Testis (tissue), 3 donors: ENCODE data around the gene GPX2. TPM values are rescaled to one million over a fixed set of nuclear protein-coding genes. Genes with fewer than 3 reads are reported as not detected.

Experiments used
- polyA plus RNA-seq: library from polyadenylated mRNA; stranded (reverse); fragments of 350-450 nt; fragmentation: Illumina TruSeq; extraction: RNeasy Lipid Tissue Mini Kit (QIAGEN cat#74804); gene quantifications from one replicate; pipeline ENCODE4 v1.2.3, GENCODE V29; 2014; ENCODE audit warnings: low read depth, low replicate concordance; ENCODE audit not compliant: insufficient read depth
- small RNA-seq, 2 donors: library from RNA; depleted of rRNA; stranded (forward); fragments of <200 nt; gene quantifications; one replicate each; pipeline ENCODE3, GENCODE V24; 2016
- total RNA-seq, 2 donors: library from RNA; depleted of rRNA; stranded (reverse); fragments of >200 nt; gene quantifications; one replicate each; pipeline ENCODE4 v1.2.3, GENCODE V29; 2016

Gene GPX2
- total and polyA plus RNA-seq, 3 donors from 2014 or later = 0.99 to 1.9 TPM; not detected in 1

Small RNAs within 50 kb of the gene (small RNA-seq; reads per million reads assigned to genes)
- gene RPPH1-2P = 0 reads per million in 2 donors

Other genes starting within 250 kb of the GPX2 start
- gene PLEKHG3, start 238.3 kb downstream of the GPX2 start, total RNA-seq = 10 to 100 TPM; 20.1 to 20.6 TPM
- gene PLEKHG3, start 238.3 kb downstream of the GPX2 start, polyA plus RNA-seq = 21.6 TPM
- gene SPTB, start 62.8 kb downstream of the GPX2 start, total RNA-seq = 1 to 10 TPM; 5.6 to 6.6 TPM
- 3.3 TPM for gene SPTB, start 62.8 kb downstream of the GPX2 start, polyA plus RNA-seq
- gene CHURC1, start 28.3 kb downstream of the GPX2 start, total RNA-seq = 10 to 100 TPM; 53.5 to 55.7 TPM
- 62.8 TPM for gene CHURC1, start 28.3 kb downstream of the GPX2 start, polyA plus RNA-seq
- 1 to 10 TPM; 1.9 to 3.2 TPM for gene RAB15, start 29.6 kb upstream of the GPX2 start, total RNA-seq
- 4.0 TPM for gene RAB15, start 29.6 kb upstream of the GPX2 start, polyA plus RNA-seq
- 10 to 100 TPM; 52.5 to 68.1 TPM for gene FNTB, start 44.1 kb upstream of the GPX2 start, total RNA-seq
- 43.2 TPM for gene FNTB, start 44.1 kb upstream of the GPX2 start, polyA plus RNA-seq
- 10 to 100 TPM; 53.1 to 56.4 TPM for gene MAX, start 159.8 kb upstream of the GPX2 start, total RNA-seq
- gene MAX, start 159.8 kb upstream of the GPX2 start, polyA plus RNA-seq = 56.7 TPM